H1 (cell line): ENCODE measurements around the gene SWI5. TPM values are rescaled to one million over a fixed set of nuclear protein-coding genes. Genes with fewer than 3 reads are reported as not detected.

Experiments used
- ASH2L ChIP-seq: fragments of 200-600, 300-600 bp; sonication (generic); IDR thresholded peaks from one replicate; pipeline ENCODE4 v1.7.1; 2017; ENCODE audit warnings: low read length
- CBX8 ChIP-seq: fragments of 300-800, 300-1000 bp; sonication (generic); IDR thresholded peaks from 2 replicates; pipeline ENCODE4 v1.7.1; 2016; ENCODE audit warnings: low read depth, low read length, borderline replicate concordance
- CREB1 ChIP-seq: IDR thresholded peaks from 2 replicates; pipeline ENCODE4 v1.6.1; 2012; ENCODE audit warnings: inconsistent platforms
- CTBP2 ChIP-seq: IDR thresholded peaks from 2 replicates; pipeline ENCODE4 v1.7.0; 2011; ENCODE audit warnings: borderline replicate concordance, mild to moderate bottlenecking, moderate library complexity, mixed read lengths, low read length; ENCODE audit not compliant: insufficient read depth, insufficient read length
- RAD21 ChIP-seq, 2 experiments: IDR thresholded peaks in 1 of 2; conservative IDR thresholded peaks in 1 of 2; 2 replicates each; pipeline ENCODE4 v1.6.1; 2011; ENCODE audit warnings: low read depth in 2 of 2, low read length in 2 of 2, improper control_type of control experiment in 1 of 2, inconsistent platforms in 1 of 2, mild to moderate bottlenecking in 1 of 2, moderate library complexity in 1 of 2
- SIN3A ChIP-seq, 2 experiments: IDR thresholded peaks in 1 of 2; conservative IDR thresholded peaks in 1 of 2; 2 replicates each; pipeline ENCODE4 v1.6.1; 2011 to 2012; ENCODE audit warnings: low read length in 2 of 2, improper control_type of control experiment in 1 of 2, low read depth in 1 of 2, mild to moderate bottlenecking in 1 of 2
- SIX5 ChIP-seq: IDR thresholded peaks from 2 replicates; pipeline ENCODE4 v1.6.1; 2011; ENCODE audit warnings: mild to moderate bottlenecking, low read depth, low read length
- SP1 ChIP-seq: IDR thresholded peaks from 2 replicates; pipeline ENCODE4 v1.6.1; 2011; ENCODE audit warnings: low read depth, low read length
- polyA plus RNA-seq, 7 experiments: library from polyadenylated mRNA; depleted of rRNA in 3 of 7; stranded (reverse) in 5 of 7; unstranded in 2 of 7; fragments of >200 nt in 5 of 7; fragments of 200-250 nt in 2 of 7; gene quantifications; 1 replicate in 5 of 7; 2 replicates in 1 of 7; 4 replicates in 1 of 7; pipeline versions ENCODE4 v1.2.1 to v1.2.3, GENCODE V29; 2011 to 2013; ENCODE audit warnings: missing spikeins in 2 of 7, mixed read lengths in 2 of 7
- total RNA-seq: library from RNA; stranded (reverse); fragmentation: NEBNext Ultra II Directional; extraction: Animal tissue kit (Norgen Biotek cat#: 25700); gene quantifications from 2 replicates; pipeline ENCODE4 v1.2.1, GENCODE V29; 2021
- TF ChIP-seq, protein P1 (sequence below): fragments of 300-600 bp; sonication (generic); IDR thresholded peaks from 2 replicates; pipeline ENCODE4 v1.7.1; 2012; ENCODE audit warnings: low read length, moderate library complexity, mild to moderate bottlenecking, inconsistent platforms; ENCODE audit not compliant: insufficient replicate concordance

The SWI5 gene
- total and polyA plus RNA-seq, 2 of the 8 experiments (the other 6 are each of a cell fraction or from before 2014, with no cell fraction given) = 29.0 to 59.5 TPM

DNA sequence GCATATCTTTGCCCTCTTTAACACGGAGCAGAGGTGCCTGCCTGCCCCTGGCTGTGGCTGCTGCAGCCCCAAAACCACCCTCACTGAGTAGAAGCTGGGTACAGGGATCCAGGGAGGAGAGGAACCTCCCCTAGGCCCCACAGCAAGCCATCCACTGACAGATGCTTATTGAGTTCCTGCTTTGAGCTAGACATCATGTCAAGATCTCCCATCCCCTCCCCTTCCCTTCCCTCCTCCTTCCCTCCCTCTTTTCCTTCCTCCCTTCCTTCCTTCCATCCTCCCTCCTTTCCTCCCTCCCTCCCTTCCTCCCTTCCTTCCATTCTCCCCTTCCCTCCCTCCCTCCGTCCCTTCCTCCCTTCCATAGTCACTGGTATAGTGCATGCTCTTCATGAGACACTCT lies 29.6 kb upstream of the SWI5 start (continued):
- TF ChIP-seq, protein P1, sequence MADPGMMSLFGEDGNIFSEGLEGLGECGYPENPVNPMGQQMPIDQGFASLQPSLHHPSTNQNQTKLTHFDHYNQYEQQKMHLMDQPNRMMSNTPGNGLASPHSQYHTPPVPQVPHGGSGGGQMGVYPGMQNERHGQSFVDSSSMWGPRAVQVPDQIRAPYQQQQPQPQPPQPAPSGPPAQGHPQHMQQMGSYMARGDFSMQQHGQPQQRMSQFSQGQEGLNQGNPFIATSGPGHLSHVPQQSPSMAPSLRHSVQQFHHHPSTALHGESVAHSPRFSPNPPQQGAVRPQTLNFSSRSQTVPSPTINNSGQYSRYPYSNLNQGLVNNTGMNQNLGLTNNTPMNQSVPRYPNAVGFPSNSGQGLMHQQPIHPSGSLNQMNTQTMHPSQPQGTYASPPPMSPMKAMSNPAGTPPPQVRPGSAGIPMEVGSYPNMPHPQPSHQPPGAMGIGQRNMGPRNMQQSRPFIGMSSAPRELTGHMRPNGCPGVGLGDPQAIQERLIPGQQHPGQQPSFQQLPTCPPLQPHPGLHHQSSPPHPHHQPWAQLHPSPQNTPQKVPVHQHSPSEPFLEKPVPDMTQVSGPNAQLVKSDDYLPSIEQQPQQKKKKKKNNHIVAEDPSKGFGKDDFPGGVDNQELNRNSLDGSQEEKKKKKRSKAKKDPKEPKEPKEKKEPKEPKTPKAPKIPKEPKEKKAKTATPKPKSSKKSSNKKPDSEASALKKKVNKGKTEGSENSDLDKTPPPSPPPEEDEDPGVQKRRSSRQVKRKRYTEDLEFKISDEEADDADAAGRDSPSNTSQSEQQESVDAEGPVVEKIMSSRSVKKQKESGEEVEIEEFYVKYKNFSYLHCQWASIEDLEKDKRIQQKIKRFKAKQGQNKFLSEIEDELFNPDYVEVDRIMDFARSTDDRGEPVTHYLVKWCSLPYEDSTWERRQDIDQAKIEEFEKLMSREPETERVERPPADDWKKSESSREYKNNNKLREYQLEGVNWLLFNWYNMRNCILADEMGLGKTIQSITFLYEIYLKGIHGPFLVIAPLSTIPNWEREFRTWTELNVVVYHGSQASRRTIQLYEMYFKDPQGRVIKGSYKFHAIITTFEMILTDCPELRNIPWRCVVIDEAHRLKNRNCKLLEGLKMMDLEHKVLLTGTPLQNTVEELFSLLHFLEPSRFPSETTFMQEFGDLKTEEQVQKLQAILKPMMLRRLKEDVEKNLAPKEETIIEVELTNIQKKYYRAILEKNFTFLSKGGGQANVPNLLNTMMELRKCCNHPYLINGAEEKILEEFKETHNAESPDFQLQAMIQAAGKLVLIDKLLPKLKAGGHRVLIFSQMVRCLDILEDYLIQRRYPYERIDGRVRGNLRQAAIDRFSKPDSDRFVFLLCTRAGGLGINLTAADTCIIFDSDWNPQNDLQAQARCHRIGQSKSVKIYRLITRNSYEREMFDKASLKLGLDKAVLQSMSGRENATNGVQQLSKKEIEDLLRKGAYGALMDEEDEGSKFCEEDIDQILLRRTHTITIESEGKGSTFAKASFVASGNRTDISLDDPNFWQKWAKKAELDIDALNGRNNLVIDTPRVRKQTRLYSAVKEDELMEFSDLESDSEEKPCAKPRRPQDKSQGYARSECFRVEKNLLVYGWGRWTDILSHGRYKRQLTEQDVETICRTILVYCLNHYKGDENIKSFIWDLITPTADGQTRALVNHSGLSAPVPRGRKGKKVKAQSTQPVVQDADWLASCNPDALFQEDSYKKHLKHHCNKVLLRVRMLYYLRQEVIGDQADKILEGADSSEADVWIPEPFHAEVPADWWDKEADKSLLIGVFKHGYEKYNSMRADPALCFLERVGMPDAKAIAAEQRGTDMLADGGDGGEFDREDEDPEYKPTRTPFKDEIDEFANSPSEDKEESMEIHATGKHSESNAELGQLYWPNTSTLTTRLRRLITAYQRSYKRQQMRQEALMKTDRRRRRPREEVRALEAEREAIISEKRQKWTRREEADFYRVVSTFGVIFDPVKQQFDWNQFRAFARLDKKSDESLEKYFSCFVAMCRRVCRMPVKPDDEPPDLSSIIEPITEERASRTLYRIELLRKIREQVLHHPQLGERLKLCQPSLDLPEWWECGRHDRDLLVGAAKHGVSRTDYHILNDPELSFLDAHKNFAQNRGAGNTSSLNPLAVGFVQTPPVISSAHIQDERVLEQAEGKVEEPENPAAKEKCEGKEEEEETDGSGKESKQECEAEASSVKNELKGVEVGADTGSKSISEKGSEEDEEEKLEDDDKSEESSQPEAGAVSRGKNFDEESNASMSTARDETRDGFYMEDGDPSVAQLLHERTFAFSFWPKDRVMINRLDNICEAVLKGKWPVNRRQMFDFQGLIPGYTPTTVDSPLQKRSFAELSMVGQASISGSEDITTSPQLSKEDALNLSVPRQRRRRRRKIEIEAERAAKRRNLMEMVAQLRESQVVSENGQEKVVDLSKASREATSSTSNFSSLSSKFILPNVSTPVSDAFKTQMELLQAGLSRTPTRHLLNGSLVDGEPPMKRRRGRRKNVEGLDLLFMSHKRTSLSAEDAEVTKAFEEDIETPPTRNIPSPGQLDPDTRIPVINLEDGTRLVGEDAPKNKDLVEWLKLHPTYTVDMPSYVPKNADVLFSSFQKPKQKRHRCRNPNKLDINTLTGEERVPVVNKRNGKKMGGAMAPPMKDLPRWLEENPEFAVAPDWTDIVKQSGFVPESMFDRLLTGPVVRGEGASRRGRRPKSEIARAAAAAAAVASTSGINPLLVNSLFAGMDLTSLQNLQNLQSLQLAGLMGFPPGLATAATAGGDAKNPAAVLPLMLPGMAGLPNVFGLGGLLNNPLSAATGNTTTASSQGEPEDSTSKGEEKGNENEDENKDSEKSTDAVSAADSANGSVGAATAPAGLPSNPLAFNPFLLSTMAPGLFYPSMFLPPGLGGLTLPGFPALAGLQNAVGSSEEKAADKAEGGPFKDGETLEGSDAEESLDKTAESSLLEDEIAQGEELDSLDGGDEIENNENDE = no peak
- TF ChIP-seq CBX8 = no peak
- TF ChIP-seq CTBP2 = no peak
- no peak for TF ChIP-seq SP1
- no peak for TF ChIP-seq CREB1
- no peak for TF ChIP-seq SIN3A (conservative IDR thresholded peaks at IDR 0.05 in 1 of 2, IDR thresholded peaks at IDR 0.05 in 1 of 2; ENCODE audit: low read depth in 1 of 2, low read length in 2 of 2)
- no peak for TF ChIP-seq SIX5
- TF ChIP-seq ASH2L = no peak
- TF ChIP-seq RAD21 (IDR thresholded peaks at IDR 0.05 in 1 of 2, conservative IDR thresholded peaks at IDR 0.05 in 1 of 2; ENCODE audit: low read depth in 2 of 2, low read length in 2 of 2) = no peak
